Lower leg skin (tissue), 3 donors: ENCODE measurements around the gene VSTM4.

Experiments
- POLR2A ChIP-seq, 2 donors: fragments of 450-650 bp; IDR thresholded peaks; one replicate each; pipeline ENCODE4 v1.6.1; 2016 to 2017; ENCODE audit warnings: antibody characterized with exemption in 2 of 2, mild to moderate bottlenecking in 1 of 2, moderate library complexity in 1 of 2
- TF ChIP-seq, protein P1 (sequence below), 3 donors: fragments of 450-650 bp; IDR thresholded peaks; one replicate each; pipeline ENCODE4 v1.5.1; 2016; ENCODE audit warnings: antibody characterized with exemption in 3 of 3, mild to moderate bottlenecking in 3 of 3, moderate library complexity in 2 of 3

DNA sequence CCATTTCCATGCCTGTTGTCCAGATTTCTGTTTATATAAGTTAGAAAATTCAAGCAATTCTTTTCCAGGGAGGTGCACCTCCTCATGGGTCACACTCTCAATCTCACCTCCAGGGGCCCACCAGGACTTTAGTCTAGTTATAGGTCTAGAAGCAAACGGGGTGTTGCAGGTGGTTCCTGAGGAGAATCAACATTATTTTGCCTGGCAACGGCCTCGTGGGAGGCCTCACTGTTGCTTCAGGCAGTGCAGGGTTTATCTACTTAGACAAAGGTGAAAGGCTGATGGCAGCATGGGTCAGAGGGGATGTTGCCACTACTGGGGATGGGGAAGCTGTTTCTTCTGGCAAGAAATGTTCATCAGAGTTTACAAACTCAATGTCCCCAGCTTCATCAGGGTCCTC is 119.0 kb downstream of the VSTM4 start:
- TF ChIP-seq, protein P1, sequence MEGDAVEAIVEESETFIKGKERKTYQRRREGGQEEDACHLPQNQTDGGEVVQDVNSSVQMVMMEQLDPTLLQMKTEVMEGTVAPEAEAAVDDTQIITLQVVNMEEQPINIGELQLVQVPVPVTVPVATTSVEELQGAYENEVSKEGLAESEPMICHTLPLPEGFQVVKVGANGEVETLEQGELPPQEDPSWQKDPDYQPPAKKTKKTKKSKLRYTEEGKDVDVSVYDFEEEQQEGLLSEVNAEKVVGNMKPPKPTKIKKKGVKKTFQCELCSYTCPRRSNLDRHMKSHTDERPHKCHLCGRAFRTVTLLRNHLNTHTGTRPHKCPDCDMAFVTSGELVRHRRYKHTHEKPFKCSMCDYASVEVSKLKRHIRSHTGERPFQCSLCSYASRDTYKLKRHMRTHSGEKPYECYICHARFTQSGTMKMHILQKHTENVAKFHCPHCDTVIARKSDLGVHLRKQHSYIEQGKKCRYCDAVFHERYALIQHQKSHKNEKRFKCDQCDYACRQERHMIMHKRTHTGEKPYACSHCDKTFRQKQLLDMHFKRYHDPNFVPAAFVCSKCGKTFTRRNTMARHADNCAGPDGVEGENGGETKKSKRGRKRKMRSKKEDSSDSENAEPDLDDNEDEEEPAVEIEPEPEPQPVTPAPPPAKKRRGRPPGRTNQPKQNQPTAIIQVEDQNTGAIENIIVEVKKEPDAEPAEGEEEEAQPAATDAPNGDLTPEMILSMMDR (IDR thresholded peaks at IDR 0.05): no peak
- no peak for TF ChIP-seq POLR2A (IDR thresholded peaks at IDR 0.05)
